GM12892 (cell line): ENCODE data around the gene SRD5A1.

ENCODE experiments used
- DNase-seq: peaks from one replicate; pipeline ENCODE4 v3.0.0; 2011; ENCODE audit not compliant: insufficient read length
- FAIRE-seq: peaks from 2 replicates; lab custom pipeline; 2011; peaks lifted over from hg19 to GRCh38; lab: Jason Lieb, UNC
- POLR2A ChIP-seq: IDR thresholded peaks from 2 replicates; pipeline ENCODE4 v1.6.1; 2011; ENCODE audit warnings: low read depth, low read length, control low read depth
- POLR2AphosphoS5 ChIP-seq: IDR thresholded peaks from 2 replicates; pipeline ENCODE4 v1.6.1; 2011; ENCODE audit warnings: low read depth, low read length, control low read depth
- TAF1 ChIP-seq: IDR thresholded peaks from 2 replicates; pipeline ENCODE4 v1.6.1; 2011; ENCODE audit warnings: low read depth, mild to moderate bottlenecking, control low read depth, low read length, borderline replicate concordance

Gene SRD5A1

GRCh38 chr5:6675784-6676491, 42.7 kb downstream of the SRD5A1 start:
- DNase-seq (no peak), FAIRE-seq (no peak)

GRCh38 chr5:6676702-6677101, 43.5 kb downstream of the SRD5A1 start:
- DNase-seq (no peak), FAIRE-seq (no peak)
- no peak for TF ChIP-seq POLR2A
- no peak for TF ChIP-seq POLR2AphosphoS5
- TF ChIP-seq TAF1, result no peak

More at GRCh38 chr5:6675784-6676491, 42.7 kb downstream of the SRD5A1 start:
- TF ChIP-seq POLR2AphosphoS5 (no peak), TAF1 (no peak), POLR2A (no peak)

GRCh38 chr5:6678385-6678784, 45.1 kb downstream of the SRD5A1 start:
- FAIRE-seq (no peak), DNase-seq (no peak)
- TF ChIP-seq TAF1 (no peak), POLR2AphosphoS5 (no peak), POLR2A (no peak)

GRCh38 chr5:6680922-6681321, 47.7 kb downstream of the SRD5A1 start:
- no peak for DNase-seq
- FAIRE-seq, result no peak
- TF ChIP-seq POLR2A (no peak), TAF1 (no peak)

GRCh38 chr5:6681682-6682081, 48.4 kb downstream of the SRD5A1 start:
- no peak for TF ChIP-seq POLR2A
- no peak for TF ChIP-seq TAF1
- no peak for TF ChIP-seq POLR2AphosphoS5
- no peak for DNase-seq
- FAIRE-seq, result no peak

GRCh38 chr5:6682239-6682638, 49.0 kb downstream of the SRD5A1 start:
- DNase-seq, result no peak
- no peak for FAIRE-seq
- TF ChIP-seq TAF1 (no peak), POLR2AphosphoS5 (no peak), POLR2A (no peak)

GRCh38 chr5:6683241-6683640, 50.0 kb downstream of the SRD5A1 start:
- no peak for DNase-seq
- no peak for FAIRE-seq

GRCh38 chr5:6684075-6684474, 50.8 kb downstream of the SRD5A1 start:
- DNase-seq, result no peak
- FAIRE-seq, result no peak
- no peak for TF ChIP-seq POLR2AphosphoS5
- no peak for TF ChIP-seq TAF1
- no peak for TF ChIP-seq POLR2A

More at GRCh38 chr5:6683241-6683640, 50.0 kb downstream of the SRD5A1 start:
- TF ChIP-seq POLR2A (no peak), TAF1 (no peak), POLR2AphosphoS5 (no peak)

GRCh38 chr5:6686501-6686900, 53.3 kb downstream of the SRD5A1 start:
- FAIRE-seq, result no peak
- TF ChIP-seq TAF1 (no peak), POLR2AphosphoS5 (no peak), POLR2A (no peak)
- no peak for DNase-seq

- no peak for TF ChIP-seq TAF1
- TF ChIP-seq POLR2AphosphoS5, result no peak
These were observed 53.7 kb downstream of the SRD5A1 start for GRCh38 chr5:6686915-6687409.

GRCh38 chr5:6687505-6687904, 54.3 kb downstream of the SRD5A1 start:
- no peak for DNase-seq
- TF ChIP-seq POLR2AphosphoS5 (no peak), POLR2A (no peak), TAF1 (no peak)
- FAIRE-seq, result no peak

More at GRCh38 chr5:6686915-6687409, 53.7 kb downstream of the SRD5A1 start:
- DNase-seq (no peak), FAIRE-seq (no peak)

GRCh38 chr5:6692906-6693305, 59.7 kb downstream of the SRD5A1 start:
- FAIRE-seq, result no peak
- TF ChIP-seq POLR2A, result no peak
- TF ChIP-seq POLR2AphosphoS5, result no peak
- TF ChIP-seq TAF1, result no peak
- DNase-seq, result no peak

GRCh38 chr5:6698696-6699095, 65.5 kb downstream of the SRD5A1 start:
- DNase-seq, result no peak
- TF ChIP-seq POLR2A (no peak), TAF1 (no peak)
- FAIRE-seq, result no peak
